Measurements from ENCODE around the gene MLLT1. TPM values are rescaled to one million over a fixed set of nuclear protein-coding genes. Genes with fewer than 3 reads are reported as not detected.

MLLT1 gene
- total RNA-seq, 1 donor from 2014 or later: 67.5 TPM

DNA sequence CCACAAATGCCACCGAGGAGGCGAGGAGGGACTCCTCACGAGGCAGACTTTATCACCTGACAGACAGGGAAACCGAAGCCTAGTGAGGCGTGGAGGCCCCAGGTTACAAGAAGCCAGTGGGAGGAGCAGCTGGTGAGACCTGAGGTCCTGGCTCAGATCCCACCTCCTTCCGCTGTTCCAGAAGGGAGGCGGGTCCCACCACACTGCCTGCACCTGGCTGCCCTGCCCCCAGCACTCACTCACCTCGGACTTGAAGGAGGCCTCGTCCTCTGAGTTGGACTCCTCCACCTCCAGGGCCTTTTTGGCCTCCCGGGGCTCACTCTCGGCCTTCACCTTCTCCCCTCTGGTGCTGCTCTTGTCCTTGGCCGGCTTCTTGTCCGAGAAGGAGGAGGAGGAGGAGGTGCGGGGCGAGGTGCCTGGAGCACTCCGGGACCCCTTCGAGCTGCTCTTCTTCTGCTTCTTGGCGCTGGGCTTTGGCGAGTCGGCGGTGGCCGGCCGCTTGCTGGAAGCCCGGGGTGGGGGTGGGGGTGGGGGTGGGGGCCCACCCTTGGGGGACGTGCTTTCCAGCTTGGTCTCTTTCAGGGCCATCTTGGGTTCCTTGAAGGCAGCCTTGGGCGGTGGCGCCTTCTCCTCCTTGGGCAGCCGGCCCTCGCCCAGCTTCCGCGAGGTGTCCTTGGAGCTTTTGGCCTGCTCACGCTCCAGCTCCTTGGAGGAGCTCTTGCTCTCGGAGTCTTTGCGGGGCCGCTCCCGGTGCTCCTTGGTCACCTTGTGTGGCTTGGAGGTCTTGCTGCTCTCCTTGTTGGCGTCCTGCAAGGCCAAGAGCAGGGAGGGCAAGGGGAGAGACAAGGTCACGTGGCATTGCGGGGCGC is 57.7 kb downstream of the MLLT1 start:
- no peak for DNase-seq (ENCODE audit: low spot score)

DNA sequence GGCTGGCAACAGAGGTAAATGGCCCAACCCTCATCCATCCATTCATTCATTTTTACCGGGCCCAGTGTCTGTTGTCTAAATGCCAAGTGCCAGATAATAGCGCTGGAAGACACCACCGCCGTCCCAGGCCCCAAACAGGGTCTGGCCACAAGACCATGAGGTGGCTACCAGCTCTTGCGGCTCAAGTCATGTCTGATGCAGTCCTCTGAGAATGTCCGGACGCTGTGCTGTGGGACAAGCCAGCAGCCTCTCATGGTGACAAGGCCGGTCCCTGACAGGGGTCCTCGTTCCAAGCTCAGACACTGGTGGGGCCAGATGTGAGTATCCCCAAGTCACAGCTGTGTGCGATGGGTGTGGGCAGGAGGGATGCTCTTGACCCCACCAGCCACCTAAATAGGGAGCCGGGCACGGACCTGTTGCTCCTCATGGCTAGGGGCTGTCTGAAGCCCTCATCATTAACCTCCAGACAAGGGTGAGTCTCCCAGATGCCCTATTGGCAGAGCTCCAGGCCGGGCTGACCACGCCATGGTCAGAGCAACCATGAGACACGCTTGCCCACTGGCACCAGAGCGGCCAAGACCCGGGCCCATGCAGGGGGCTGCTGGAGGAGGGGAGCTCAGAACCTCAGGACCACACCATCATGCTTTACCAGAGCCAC is 58.4 kb downstream of the MLLT1 start:
- no peak for DNase-seq (ENCODE audit: low spot score)

DNA sequence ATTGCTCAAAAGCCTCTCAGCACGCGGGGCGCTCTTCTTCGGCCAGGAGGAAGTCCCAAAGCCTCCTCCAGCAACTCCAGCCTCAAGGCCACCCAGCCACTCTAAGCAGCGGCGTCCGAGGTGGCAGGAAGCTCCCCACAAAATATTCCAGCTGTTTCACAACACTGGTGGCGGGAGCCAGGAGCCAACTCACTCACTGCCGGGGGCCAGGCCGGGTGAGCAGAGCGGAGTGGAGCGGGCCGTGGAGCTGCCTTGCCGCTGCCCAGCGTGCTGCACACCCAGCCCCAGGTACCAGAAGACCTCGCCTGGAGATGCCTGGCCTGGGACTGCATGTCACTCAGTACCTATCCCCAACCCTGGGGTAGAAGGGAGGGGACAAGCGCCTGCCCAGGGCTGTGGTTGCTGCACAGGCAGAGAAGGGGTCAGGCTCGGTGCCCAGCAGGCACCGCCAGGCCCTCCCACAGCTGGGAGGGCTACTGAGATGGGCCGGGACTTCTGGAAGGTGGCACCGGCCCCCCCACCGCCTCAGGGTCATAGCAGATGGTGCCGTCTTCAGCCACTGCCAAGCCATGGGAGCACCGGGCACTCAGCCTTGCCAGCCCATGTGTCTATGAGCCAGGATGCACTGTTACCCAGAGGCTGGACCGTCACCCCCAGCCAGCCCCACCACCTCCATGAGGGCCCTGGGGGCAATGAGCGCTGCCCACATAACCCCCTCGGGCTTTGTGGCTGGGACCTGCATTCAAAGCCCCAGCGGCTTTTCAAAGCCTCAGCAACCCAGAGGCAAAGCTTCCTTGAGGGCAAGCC is 59.2 kb downstream of the MLLT1 start:
- peak; percentile 41 for DNase-seq (ENCODE audit: low spot score)

DNA sequence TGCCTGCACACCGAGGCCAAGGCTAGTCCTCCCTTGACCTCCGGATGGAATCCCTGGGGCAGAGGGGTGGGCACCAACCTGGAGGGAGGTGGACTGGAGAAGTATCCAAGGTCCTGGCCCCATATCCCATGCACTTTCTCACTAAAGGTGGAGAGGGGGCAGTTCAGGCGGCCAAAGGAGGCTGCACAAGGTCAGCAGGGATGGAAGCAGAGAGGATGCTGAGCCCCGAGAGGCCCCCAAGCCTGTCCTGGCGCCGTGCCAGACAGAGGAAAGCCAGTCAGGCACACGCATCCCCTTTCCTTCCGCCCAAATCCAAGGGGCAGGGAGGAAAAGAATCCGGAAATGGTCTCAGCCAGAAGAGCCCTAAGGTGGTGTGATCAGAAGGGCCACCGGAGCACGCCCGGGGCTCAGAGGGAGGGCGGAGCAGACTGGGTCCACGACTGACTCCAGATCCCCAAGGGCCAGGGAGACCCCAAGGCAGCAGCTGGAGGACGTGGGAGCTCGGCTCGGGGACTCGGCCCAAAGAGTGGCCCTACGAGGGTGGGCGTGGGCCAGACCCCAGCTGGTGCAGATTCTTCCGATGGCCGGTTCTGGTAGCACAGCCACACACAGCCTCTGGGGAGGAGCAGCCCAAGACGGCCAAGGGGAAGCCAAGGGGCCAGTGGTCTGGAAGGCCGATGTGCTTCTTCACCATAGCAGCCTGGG is 60.0 kb downstream of the MLLT1 start:
- DNase-seq (ENCODE audit: low spot score): no peak

DNA sequence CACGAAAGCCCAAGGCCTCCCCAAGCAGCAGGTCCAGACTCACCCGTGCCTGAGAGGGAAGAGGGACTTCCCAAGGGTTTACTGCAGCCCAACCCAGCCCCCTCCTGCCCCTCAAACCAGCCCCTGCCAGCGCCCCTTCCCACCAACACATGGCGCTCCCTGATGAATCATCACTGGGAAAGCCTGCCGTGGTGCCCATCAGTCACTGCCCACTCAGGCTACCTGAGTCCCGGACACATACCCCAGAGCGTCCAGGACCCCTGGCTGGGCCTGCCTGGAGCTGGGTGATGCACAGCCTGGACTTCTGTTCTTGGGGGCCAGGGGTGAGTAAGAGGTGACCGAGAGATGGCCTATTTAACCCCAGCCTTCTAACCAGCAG is 60.6 kb downstream of the MLLT1 start:
- no peak for DNase-seq (ENCODE audit: low spot score)

DNA sequence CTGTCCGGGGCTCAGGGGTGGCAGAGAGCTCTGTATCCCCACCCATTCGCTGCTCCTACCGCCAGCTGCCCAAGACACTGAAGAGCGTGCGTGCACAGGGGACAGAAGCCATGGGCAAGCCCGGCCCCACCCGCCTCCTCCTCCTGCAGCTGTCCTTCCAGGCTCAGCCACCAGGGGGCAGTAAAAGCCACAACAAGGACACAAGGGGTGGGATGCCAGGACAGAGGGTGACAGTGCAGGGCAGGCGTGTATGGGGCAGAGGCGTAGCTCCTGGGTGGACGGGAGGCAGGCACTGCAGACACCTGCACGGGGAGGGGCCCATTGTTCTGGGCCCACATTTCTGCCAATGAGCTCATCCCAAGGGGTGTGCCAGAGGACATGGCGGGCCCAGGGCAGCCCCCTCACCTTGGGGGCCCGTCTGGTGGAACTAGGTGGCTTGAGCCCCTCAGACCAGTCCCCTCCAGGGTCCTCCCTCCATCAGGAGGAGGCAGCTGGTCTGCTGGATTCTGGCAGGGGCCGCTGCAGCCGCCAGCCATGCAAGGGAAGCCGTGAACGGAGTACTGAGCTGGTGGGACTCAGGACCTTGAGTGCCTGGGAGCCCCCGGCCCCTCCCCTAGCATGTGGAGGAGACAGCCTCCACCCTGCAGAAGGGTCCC is 61.2 kb downstream of the MLLT1 start:
- DNase-seq (ENCODE audit: low spot score): peak; percentile 87

DNA sequence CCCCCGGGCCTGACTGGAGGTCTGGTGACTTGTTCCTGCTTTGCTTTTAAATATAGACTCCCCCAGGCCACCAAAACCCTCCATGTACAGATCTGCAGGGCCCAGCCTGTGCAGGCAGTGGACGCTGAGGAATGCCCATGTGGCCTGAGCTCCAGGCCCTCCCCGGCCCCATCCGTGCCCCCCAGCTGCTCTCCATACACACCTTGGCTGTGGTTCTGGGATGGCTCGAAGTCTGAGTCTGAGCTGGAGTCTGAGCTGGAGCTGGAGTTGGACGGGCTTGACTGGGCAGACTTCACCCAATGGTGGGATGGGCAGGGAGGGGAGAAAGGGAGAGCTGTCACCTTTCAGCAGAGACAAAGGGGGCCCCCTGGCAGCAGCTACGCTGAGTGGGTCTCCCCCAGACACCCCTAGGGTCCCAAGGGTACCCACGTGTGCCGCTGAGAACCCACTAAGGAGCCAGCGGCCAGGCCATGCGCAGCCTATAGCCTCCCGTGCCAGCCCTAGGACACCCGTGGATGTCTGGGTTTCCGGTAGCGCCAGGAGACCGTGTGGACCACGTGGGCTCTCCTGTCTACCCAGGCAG is 61.9 kb downstream of the MLLT1 start:
- no peak for DNase-seq (ENCODE audit: low spot score)

DNA sequence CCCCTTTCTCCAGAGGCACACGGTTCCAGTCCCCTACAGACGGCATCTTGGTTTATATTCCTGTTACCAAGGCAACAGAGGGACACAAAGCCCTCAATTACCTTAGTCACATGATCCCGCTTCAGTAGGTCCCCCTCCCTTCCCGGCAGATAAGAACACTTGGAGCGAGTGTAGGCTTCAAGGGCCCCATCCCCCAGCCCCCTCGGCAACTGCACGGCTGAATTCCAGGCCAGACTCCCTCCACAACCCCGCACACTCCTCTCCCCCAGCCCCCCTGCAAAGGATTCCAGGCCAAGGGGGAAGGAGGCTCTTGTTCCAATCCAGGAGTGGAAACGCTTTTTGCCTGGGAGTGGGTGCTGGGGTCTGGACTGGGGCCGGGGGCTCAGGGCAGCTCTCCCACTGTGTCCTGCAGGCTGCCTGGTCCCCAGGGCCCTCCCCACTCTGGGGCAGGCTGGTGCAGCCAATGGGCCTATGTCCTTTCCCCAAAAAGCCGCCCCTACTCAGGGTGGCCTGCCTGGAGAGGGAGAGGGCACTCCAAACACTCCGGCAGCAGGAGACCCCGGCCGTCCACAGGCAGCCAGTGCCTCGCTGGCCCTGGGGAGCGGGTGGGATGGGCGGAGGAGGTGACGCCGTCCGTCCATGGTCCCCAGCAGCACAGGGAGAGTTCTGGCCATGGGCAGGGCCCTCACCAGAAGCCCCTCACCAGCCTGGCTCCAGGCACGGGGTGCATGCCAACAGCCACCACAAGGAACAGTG is 62.6 kb downstream of the MLLT1 start:
- no peak for DNase-seq (ENCODE audit: low spot score)

DNA sequence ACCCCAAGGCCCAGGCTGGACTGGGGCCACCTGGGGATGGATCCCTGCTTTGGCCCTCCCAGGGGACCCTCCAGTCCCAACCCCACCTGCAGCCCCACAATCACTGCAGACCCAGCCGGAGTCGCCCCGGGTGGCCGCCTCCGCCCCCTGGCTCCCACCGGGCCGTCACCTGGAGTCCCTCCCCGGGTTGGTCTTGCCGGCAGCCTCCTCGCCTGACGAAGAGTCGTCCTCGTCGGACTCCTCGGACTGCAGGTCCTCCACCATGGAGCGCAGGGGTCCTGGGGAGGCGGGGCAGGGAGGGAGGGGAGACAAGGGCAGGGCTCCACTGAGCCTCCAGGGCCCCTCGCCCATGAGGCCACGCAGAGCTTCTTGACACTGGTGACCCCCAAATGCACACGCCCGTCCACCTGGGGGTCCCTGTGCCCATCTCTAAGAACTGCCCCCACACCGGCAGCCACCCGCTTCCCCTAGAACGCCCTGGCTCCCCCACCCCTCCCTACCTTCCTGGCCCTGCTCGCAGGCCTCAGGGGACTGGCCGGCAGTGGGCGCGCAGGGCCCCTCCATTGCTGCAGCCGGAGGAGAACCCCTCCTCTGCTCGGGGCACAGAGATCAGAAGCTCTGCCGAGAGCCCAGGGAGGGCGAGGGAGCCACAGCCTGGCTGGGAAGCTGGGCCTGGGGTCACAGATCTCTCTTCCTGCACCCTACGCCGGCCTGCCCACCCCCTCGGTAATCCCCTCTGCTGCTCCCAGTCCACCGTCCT is 63.4 kb downstream of the MLLT1 start:
- no peak for DNase-seq (ENCODE audit: low spot score)

DNA sequence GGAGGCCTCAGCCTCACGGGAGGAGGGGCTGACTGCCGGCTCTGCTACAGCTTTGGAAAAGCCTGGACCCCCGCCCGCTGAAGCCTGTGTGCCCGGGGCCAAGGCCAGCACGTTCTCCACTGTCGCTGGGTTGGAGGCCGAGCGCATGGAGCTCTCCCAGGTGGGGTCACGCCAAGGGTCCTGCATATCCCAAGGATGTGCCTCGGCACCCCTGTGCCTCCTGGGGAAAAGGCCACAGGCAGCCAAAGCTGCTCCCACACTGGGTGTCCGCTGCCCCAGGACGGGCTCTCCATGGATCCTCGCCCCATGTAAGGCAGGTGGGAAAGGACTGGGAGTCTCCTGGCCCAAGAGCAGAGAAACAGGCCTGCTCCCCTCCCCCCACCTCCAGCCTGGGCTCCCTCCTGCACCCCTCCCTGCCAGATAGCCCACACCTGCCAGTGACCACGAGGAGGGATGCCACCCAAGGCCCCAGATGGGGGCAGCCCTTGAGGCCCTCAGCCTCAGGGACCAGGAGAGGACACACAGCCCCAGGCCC is 64.0 kb downstream of the MLLT1 start:
- no peak for DNase-seq (ENCODE audit: low spot score)

DNA sequence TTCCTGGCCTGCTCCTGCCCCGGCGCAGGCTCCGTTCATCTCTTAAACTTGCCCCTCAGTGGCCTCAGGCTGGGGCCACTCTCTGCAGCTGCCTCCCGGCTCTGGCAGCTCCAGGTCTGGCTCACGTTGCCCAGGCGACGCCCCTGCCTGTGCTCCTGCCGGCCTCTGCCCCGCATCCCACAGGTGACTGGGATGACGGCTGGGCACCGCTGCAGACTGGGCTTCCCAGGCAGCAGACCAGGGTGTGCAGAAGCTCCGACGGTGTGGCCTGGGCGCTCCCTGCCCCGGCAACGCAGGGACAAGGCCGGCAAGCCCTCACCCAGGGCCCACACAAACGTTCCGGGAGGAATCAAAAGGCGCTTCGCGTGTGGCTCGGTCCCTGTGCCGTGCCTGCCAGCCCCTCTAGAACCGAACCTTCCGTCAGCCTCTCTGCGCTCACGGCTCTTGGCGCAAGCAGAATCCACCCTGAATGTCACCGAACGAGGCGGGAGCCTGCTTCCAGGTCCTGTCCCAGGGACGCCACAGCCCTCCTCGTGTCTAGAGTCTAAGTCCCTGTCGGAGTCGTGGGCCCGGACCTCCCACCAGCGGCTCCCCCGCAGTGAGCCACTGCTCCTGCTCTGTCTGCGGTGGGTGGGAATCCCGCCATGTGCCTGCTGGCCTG is 64.8 kb downstream of the MLLT1 start:
- no peak for DNase-seq (ENCODE audit: low spot score)

DNA sequence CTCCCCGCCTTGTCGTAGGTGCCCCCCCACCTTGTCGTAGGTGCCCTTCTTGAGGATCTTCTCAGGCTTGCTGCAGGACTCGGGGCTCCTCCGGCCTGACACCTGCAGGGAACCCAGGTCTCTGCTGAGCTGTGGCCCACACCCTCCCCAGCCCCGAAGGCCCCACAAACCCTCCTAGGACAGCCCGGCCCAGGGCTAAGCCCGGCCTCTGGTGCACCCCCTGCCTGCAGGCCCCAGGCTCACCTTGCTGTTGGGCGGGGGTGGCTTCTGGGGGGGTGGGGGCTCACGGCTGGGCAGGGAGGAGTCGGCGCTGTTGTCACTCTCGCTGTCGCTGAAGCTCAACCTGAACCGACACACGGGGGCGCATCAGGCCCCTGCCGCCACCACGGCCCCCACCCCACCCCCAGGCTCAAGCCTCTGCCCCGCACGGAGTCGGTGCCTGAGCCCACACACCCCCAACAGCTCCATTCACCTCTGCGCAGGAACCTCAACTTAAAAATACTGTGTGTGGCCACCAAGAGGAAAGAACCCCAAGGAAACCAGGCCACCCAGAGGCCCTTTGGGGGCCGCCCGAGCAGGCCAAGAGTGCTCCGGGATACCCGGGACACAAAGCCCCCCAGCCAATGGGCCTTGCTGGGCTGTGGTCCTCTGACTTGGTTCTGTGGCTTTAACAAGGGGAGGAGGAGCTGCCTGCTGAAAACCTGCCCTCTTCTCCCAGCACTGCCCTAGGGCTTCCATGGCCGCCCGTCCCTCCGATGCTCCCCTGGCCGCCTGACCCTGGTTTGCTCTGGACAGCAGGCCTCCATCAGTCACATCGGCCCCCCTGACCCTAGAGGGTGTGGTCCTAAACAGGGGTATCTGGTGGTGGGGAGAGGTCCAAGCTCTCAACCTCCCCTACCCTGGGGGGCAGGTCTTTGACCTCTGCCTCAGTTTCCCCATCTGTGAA is 65.8 kb downstream of the MLLT1 start:
- no peak for DNase-seq (ENCODE audit: low spot score)

DNA sequence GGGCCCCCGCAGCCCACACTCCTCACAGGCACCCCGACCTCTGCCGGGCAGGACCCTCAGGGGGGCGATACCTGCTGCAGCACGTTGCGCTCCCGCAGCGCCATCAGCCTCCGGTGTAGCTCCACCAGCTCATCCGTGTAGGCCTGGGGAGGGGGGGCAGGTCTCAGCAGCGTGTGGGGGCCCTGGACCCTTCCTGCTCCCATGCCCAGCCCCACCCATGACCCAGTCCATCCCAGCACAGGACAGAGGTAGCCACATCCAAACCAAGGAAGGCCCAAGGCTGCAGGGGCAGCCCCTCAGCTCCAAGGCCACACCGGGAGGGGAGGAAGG is 66.5 kb downstream of the MLLT1 start:
- DNase-seq (ENCODE audit: low spot score): no peak

DNA sequence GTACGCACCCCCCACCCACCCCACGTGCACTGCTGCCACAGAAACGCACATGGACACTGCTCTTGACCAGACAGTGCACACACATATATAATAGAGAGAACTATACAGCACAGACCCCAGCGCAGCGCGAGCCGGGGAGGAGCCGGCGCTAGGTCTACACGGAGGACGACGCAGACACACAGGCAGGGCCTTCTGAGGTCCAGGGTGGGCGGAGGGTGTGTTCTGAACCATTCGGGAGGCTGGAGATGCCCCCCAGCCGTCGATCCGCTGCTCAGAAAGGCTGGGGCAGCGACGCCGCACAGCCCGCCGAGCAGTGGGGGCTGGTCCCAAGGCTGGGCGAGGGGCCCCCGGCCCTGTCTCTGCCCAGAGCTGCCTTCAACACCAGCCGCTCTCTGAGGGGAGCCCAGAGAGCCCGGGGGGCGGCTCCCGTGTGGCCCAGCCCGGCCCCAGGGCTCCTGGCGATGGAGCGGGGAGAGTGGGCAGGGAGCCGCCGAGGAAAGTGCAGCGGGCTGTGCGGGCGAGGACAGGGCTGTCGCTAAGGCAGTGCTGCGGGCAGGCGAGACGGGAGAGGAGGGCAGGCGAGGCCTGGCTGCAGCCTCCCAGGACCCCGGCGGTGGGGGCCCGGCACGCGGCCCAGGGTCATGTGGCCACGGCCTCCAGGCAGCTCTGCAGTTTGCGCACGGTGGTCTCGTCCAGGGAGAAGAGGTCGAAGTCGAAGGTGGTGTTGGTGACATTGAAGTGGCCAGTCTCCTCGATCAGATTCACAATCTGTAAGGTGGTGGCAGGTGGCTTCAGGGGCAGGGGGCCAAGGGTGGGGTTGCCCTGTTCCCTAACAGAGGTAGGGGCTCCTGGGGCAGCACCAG is 67.1 kb downstream of the MLLT1 start:
- no peak for DNase-seq (ENCODE audit: low spot score)

DNA sequence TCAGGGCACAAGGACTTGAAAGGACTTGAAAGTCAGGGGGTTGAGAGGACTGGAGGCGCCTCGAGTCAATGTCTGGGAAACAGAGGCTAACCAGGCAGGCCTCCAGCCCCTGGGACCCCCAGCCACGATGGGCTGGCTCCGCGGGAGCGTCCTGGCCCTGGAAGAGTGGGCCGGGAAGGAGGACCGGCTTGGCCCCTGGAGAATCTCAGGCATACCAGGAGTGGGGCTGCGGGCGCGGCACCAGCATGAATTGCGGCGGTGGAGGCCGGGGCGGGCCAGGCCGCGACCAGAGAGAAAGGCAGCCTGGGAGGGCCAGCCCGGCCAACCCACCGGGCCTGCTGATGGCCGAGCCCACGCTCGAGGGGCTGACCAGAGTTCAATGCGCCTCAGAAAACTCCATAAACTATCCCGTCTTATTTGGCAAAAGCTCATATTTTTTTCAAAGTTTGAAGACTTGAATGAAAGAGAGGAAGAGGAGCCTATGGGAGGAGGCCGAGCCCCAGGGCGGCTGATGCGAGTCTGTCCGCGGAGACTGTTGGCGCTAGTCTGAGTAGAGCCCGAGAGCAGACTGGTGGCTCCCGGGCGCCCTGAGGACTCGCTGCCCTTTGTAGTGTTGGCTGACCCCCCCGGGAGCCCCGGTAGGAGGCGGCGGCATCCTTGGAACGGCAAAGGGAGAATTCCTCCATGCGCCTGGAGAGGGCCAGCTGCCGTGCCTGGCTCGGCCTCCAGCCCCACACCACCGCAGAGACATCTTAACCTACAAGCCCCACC is 68.0 kb downstream of the MLLT1 start:
- no peak for DNase-seq (ENCODE audit: low spot score)

Data from mucosa of gallbladder (tissue), 1 donor.